ENCODE measurements around the gene MAN2A1. TPM values are rescaled to one million over a fixed set of nuclear protein-coding genes. Genes with fewer than 3 reads are reported as not detected.

Gene MAN2A1
- total and polyA plus RNA-seq, 12 donors, result 11.7 to 123 (median 83.2) TPM

DNA sequence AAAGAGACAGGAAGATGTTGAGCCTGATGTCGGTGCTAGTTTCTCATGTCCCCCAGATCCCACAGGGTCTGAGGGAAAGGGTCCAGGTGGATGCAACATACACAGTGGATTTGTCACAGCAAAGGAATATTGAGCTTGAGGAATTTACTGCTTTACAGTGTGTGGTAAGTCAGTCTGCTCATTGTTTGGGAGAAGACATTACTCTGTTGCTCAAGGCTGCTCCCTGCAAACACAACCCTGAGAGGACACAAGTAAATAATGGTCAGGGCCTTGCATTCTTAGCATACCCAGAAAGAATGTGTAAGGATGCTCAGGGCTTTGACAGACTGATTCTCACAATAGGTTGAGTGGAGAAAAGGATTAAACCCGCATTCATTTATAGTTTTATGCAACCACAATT, 7.3 kb upstream of the MAN2A1 start:
- Histone ChIP-seq H3K4me3 (no peak overlapping the region), H3K27me3 (no peaks in the 10 kb centered on the region), H3K4me1 (replicated peaks in 1 of 2) (no peaks in the 10 kb centered on the region), H3K36me3 (replicated peaks in 1 of 2) (no peaks in the 10 kb centered on the region), H3K27ac (no peak overlapping the region), H3K9me3 (replicated peaks in 1 of 3) (no peaks in the 10 kb centered on the region)
- TF ChIP-seq, protein P1, sequence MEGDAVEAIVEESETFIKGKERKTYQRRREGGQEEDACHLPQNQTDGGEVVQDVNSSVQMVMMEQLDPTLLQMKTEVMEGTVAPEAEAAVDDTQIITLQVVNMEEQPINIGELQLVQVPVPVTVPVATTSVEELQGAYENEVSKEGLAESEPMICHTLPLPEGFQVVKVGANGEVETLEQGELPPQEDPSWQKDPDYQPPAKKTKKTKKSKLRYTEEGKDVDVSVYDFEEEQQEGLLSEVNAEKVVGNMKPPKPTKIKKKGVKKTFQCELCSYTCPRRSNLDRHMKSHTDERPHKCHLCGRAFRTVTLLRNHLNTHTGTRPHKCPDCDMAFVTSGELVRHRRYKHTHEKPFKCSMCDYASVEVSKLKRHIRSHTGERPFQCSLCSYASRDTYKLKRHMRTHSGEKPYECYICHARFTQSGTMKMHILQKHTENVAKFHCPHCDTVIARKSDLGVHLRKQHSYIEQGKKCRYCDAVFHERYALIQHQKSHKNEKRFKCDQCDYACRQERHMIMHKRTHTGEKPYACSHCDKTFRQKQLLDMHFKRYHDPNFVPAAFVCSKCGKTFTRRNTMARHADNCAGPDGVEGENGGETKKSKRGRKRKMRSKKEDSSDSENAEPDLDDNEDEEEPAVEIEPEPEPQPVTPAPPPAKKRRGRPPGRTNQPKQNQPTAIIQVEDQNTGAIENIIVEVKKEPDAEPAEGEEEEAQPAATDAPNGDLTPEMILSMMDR (IDR thresholded peaks at IDR 0.05), result no peak
- TF ChIP-seq POLR2A (IDR thresholded peaks at IDR 0.05), result no peak
- DNase-seq, result no peak
- WGBS, 4 donors, result 71 to 92% (median 81%) methylated on average over 2 of the region's 2 CpGs
- intact Hi-C loops (cut with DNase I), result no loop called here

DNA sequence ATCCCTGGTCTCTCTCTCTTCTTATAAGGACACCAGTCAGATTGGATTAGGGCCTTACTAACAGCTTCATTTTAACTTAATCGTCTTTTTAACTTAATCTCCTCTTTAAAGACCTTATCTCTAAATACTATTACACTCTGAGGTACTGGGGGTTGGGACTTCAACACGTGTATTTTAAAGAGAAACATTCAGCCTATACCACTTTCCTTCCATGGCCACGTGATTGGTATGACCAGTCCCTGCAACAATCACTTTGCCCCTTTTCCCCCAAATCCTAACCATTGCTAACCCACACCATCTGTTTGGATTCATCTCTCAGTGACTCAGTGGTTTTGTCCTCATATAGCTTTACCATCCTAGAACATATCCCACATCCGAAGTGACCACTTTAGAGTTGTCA, 3.8 kb upstream of the MAN2A1 start:
- Histone ChIP-seq H3K9me3 (replicated peaks in 1 of 3) (peaks cover 0 to 7% (median 0%) of the 10 kb centered on the region in 3 donors), H3K36me3 (replicated peaks in 1 of 2) (no peaks in the 10 kb centered on the region), H3K4me3 (no peak overlapping the region), H3K27me3 (no peaks in the 10 kb centered on the region), H3K27ac (no peak overlapping the region), H3K4me1 (replicated peaks in 1 of 2) (no peaks in the 10 kb centered on the region)
- DNase-seq, result no peak
- intact Hi-C loops (cut with DNase I), result no loop called here
- WGBS, 4 donors, result 83 to 87% (median 85%) methylated on average over 4 of the region's 4 CpGs
- TF ChIP-seq, protein P1 (IDR thresholded peaks at IDR 0.05), result no peak
- TF ChIP-seq POLR2A (IDR thresholded peaks at IDR 0.05), result no peak

DNA sequence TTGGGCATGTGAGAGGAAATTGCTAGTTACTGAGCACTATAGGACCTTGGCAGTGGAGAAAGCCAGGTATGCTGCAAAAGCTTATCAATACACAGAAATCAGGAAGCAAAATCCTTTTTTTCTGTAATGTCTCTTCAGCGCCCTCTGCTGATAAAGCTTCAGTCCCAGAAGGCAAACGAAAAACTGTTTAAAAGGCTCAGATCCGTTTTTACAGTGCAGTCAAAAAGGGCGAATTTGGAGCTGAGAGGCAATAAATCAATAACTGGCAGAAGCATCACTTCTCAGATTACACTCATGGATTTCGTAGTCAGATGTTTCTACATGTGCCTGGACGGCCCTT, 1.1 kb upstream of the MAN2A1 start:
- Histone ChIP-seq H3K4me3 (peak overlapping the region in 2 of 4 donors; percentile 80 to 97), H3K9me3 (replicated peaks in 1 of 3) (peaks cover 0 to 7% (median 0%) of the 10 kb centered on the region in 3 donors), H3K27ac (peak overlapping the region; percentile 61 to 98 (median 94)), H3K36me3 (replicated peaks in 1 of 2) (no peaks in the 10 kb centered on the region), H3K4me1 (replicated peaks in 1 of 2) (peaks cover 12 to 22% of the 10 kb centered on the region in 2 donors), H3K27me3 (no peaks in the 10 kb centered on the region)
- TF ChIP-seq POLR2A (IDR thresholded peaks at IDR 0.05), result no peak
- TF ChIP-seq, protein P1 (IDR thresholded peaks at IDR 0.05), result peak; percentile 16 to 51 (median 35)
- WGBS, 4 donors, result 13 to 17% (median 14%) methylated on average over 6 of the region's 6 CpGs
- intact Hi-C loops (cut with DNase I), result no loop called here
- DNase-seq, result peak in 2 of 7 donors; percentile 8 to 45

DNA sequence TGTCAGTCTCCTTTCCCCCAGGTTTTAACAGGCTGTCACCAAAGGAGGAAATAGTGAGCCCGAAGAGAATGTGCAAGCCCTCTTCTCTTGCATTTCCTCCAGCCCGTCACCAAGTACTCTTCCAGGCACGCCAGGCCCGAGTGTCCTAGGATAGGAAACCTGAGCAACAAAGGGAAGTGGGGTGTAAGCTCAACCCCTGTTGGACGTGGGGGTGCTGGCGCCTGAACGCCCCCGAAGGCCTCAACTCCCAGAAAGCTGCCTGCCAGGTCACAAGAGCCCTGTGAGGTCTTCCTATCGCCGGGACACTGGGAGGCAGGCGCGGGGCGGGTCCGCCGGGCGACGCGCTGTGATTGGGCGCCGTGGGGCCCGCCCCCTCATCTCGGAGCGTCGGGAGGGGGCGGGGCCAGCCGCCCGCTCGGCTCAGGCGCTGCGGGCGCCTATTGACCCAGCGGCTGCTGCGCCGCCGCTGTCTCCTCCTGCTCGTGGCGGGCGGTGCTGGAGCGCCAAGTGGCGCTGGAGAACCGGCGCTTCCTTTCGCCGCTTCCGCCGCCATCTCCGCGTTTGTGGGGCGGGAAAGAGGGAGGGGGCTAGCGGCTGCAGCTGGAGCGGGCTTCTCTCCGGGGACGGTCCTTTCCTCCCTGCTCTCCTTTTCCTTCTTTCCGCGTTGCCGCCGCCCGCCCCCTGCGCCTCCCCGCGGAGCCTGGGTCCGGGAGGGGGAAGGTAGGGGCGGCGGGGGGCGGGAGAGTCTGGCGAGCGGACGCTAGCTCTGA, 572 bp upstream of the MAN2A1 start:
- 1 to 6% (median 1%) methylated on average over 3 to 68 of the region's 68 CpGs for WGBS, 4 donors
- intact Hi-C loops (cut with DNase I), result no loop called here
- peak overlapping the region; percentile 61 to 98 (median 94) for H3K27ac ChIP-seq

More for the DNA sequence above, 572 bp upstream of the MAN2A1 start:
- peak; percentile 87 to 92 (median 89) for DNase-seq
- Histone ChIP-seq H3K27me3 (no peaks in the 10 kb centered on the region), H3K4me1 (replicated peaks in 1 of 2) (peaks cover 18 to 28% of the 10 kb centered on the region in 2 donors), H3K36me3 (replicated peaks in 1 of 2) (no peaks in the 10 kb centered on the region), H3K4me3 (peak overlapping the region; percentile 30 to 97 (median 76)), H3K9me3 (replicated peaks in 1 of 3) (peaks cover 0 to 7% (median 0%) of the 10 kb centered on the region in 3 donors)
- TF ChIP-seq POLR2A (IDR thresholded peaks at IDR 0.05), result peak; percentile 90 to 95
- TF ChIP-seq, protein P1 (IDR thresholded peaks at IDR 0.05), result peak in 1 of 6 experiments; percentile 4

Measured in adrenal gland (tissue), 12 donors.